SW 1271 (cell line): ENCODE data around the gene PIP5K1C.
"Not testable (repeated sequence)": the region's sequence is repeated elsewhere in the genome, so short reads cannot be mapped to it uniquely, and the experiment has no call there.

Experiments
- DNase-seq, 2 experiments: peaks; one replicate each; lab custom pipeline; 2025; lab: John Stamatoyannopoulos, UW

Gene PIP5K1C

GRCh38 chr19:3661284-3662238, 38.7 kb downstream of the PIP5K1C start:
- no peak for DNase-seq

- no peak for DNase-seq
Observed at GRCh38 chr19:3660493-3661219, 39.6 kb downstream of the PIP5K1C start.

DNA sequence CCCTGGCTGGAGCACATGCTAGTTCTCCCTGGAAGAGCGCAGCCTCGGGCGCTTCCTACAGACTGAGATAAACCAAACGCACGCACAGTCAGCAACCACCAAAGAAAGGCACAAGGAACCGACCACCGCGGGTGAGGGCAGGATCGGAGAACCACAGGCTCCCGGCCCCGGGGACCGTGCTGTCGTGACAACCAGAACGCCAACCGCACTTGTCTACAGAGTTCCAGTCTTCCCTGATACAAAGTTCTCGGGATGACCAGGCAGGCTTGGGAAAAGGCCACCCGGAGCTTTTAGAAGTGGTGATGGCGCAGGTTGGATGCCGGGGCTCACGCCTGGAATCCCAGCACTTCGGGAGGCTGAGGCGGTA, 40.5 kb downstream of the PIP5K1C start:
- no peak for DNase-seq

GRCh38 chr19:3658870-3659745, 41.2 kb downstream of the PIP5K1C start:
- DNase-seq: no peak

- no peak for DNase-seq
Observed at GRCh38 chr19:3658004-3658869, 42.0 kb downstream of the PIP5K1C start.

DNA sequence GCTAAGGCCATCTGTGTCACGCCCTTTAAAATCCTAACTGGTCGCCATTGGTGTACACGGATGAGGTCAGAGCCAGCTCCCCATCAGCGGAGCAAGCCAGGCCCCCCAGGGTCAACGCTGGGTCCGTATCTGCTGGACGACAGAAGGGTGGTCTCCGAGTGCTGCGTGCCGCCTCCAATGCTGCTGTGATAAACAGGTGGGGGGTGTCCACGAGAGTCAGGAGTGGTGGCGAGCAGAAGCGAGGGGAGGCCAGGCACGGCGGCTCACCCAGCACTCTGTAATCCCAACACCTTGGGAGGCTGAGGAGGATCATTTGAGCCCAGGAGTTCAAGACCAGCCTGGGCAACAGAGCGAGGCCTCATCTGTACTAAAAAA, 42.9 kb downstream of the PIP5K1C start:
- DNase-seq: no peak

GRCh38 chr19:3656747-3657394, 43.4 kb downstream of the PIP5K1C start:
- DNase-seq: no peak

- no peak for DNase-seq
Observed at GRCh38 chr19:3656073-3656746, 44.1 kb downstream of the PIP5K1C start.

- DNase-seq: no peak
Observed at GRCh38 chr19:3655402-3656072, 44.7 kb downstream of the PIP5K1C start.

DNA sequence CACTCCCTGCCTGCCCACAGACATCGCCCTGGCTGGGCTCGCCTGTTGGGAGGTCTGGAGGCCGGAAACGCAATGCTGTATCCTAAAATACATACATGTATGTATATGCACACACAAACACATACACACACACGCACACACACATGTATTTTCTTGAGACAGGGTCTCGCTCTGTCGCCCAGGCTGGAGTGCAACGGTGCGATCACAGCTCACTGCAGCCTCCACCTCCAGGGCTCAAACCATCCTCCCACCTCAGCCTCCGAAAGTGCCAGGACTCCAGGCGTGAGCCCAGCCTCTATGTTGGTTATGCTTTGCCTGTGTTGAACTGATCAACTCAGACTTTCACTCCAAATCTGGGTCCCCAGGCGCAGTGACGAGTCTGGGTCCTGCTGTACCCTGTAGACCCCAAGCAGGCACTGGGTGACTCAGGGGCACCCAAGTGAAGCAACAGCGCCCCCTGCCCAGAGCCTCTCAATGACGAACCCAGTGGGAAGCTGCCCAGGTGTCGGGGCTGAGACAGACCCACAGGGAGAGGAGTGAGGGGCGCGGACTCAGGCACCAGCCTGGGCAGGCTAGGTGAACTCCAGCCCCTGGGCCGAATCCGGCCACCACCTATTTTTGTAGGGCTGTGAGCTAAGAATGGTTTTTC, 46.3 kb downstream of the PIP5K1C start:
- DNase-seq: no peak

DNA sequence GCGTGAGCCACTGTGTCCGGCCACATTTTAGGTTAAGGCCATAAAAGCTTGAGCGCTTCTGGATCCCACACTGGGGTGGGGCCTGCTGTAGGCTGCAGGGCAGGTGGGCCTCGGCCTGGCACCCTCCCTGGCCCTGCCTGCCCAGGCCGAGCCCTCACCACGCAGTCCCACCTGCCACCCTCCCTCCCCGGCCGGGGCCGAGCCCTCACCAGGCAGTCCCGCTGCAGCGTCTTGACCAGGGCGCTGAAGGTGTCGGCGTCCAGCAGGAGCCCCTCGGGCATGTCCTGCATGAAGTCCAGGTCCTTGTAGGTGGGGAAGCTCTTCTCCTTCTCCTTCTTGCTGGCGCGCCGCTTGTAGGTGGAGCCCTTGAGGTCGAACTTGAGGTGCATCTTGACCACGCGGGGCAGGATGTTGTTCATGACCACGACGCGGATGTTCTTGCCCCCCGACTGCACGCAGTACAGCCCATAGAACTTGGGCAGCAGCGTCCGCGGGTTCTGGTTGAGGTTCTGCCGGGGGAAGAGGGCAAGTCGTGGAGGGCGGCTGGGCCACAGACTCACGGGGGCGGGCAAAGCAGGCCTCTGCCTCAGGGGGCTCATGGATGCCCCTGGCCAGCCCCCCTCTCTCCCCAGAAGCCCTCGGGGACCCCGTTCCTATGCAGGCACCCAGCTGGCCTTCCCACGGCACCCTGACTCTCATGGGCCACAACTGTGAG, 47.0 kb downstream of the PIP5K1C start:
- no peak for DNase-seq

GRCh38 chr19:3652422-3652821, 47.8 kb downstream of the PIP5K1C start:
- no peak for DNase-seq

DNA sequence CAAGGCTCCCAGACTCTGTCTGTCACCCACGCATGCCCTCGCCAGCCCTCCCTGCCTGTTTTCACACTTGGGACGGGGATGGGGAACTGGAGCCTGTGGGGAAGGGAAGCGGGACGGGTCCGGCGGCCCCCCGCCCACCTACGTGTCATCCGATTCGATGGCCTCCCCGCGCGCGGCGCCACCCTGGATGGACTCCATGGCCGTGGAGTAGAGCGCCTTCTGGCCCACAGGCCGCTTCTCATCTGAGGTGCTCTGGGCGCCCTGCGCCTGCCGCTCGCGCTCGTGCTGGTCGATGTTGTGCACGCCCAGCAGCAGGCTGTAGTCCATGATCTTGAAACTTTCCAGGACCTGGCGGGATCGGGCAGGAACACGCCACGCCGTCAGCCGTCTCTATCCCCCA, 48.6 kb downstream of the PIP5K1C start:
- DNase-seq: no peak

GRCh38 chr19:3649888-3650287, 50.4 kb downstream of the PIP5K1C start:
- no peak for DNase-seq

DNA sequence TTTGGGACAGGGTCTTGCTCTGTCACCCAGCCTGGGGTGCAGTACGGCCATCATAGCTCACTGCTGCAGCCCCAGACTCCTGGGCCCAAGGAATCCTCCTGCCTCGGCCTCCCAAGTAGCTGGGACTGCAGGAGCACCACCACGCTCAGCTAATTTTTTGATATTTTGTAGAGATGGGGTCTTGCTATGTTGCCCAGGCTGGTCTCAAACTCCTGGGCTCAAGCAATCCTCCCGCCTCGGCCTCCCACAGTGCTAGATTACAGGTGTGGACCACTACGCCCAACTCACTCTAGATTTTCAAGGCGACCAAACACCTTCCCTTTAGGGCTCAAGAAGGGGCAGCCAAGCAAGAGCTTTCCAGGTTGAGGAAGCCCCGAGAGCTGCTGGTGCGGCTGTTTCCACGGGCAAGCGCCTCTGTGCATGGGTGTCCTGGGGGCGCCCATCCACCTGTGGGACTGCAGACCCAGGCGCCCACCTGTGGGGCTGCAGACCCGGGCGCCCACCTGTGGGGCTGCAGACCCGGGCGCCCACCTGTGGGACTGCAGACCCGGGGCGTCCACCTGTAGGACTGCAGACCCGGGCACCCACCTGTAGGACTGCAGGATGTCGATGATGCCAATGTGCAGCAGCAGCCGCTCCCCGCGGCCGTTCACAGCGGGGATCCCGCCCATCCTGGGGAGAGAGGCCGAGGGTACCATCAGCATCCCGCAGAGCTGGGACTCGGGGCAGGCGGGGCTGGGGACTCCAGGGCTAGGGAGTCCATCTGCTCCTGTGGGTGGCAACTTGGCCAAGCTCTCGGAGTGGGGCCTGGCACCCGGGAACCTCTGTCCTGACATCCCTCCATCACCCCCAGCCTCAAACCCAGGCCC, 52.0 kb downstream of the PIP5K1C start:
- no peak for DNase-seq

GRCh38 chr19:3647102-3647501, 53.2 kb downstream of the PIP5K1C start:
- not testable (repeated sequence) for DNase-seq

- no peak for DNase-seq
Observed at GRCh38 chr19:3646336-3647092, 53.8 kb downstream of the PIP5K1C start.
